PC-3 (cell line): ENCODE results near the gene EFR3B.

ENCODE experiments used
- EZH2phosphoT487 ChIP-seq: fragments of 300-600 bp; sonication (generic); IDR thresholded peaks from 2 replicates; pipeline ENCODE4 v1.6.1; 2018; ENCODE audit warnings: mild to moderate bottlenecking, antibody characterized with exemption, low read length, borderline replicate concordance
- TF ChIP-seq, protein P1 (sequence below): fragments of 300-600 bp; sonication (generic); conservative IDR thresholded peaks from 2 replicates; pipeline ENCODE4 v1.5.1; 2017; ENCODE audit warnings: antibody characterized with exemption, low read depth, mild to moderate bottlenecking, low read length

DNA sequence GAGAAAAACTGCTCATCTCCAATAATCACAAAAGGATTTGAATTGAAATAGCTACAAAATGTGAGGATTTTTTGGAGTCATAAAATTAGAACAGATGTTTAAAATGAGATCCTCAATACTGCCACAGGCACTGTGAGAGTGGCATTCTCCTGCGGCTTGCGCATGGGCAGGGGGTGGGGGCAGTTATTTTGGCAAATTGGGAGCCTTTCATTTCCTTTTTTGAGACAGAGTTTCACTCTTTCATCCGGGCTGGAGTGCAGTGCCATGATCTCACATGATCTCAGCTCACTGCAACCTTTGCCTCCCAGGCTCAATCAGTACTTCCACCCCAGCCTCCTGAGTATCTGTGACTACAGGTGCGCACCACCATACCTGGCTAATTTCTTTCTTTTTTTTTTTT, 84.1 kb downstream of the EFR3B start:
- TF ChIP-seq, protein P1, sequence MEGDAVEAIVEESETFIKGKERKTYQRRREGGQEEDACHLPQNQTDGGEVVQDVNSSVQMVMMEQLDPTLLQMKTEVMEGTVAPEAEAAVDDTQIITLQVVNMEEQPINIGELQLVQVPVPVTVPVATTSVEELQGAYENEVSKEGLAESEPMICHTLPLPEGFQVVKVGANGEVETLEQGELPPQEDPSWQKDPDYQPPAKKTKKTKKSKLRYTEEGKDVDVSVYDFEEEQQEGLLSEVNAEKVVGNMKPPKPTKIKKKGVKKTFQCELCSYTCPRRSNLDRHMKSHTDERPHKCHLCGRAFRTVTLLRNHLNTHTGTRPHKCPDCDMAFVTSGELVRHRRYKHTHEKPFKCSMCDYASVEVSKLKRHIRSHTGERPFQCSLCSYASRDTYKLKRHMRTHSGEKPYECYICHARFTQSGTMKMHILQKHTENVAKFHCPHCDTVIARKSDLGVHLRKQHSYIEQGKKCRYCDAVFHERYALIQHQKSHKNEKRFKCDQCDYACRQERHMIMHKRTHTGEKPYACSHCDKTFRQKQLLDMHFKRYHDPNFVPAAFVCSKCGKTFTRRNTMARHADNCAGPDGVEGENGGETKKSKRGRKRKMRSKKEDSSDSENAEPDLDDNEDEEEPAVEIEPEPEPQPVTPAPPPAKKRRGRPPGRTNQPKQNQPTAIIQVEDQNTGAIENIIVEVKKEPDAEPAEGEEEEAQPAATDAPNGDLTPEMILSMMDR: no peak
- TF ChIP-seq EZH2phosphoT487: no peak
